CD4-positive, alpha-beta T cell (primary cell): ENCODE measurements around the gene CDC42BPG. TPM values are rescaled to one million over a fixed set of nuclear protein-coding genes. Genes with fewer than 3 reads are reported as not detected.
A peak's percentile ranks its signal among the peaks of the same experiment; 100 is the strongest.

ENCODE experiments used
- ATAC-seq: fragments of 200-7000 bp; cut with Tn5 transposase; one replicate; pipeline ENCODE4 v1.10.0; 2022; ENCODE audit warnings: mild to moderate bottlenecking; ENCODE audit not compliant: poor library complexity
- CTCF ChIA-PET: fragments of 350-600 bp; sonication (Branson Sonifier 250); formaldehyde crosslinking; loops from one replicate; lab custom pipeline; 2021; ENCODE audit warnings: antibody characterized with exemption, inconsistent platforms; lab: Charles Lee
- POLR2A ChIA-PET: fragments of 350-600 bp; sonication (Branson Sonifier 250); formaldehyde crosslinking; loops from one replicate; lab custom pipeline; 2021; ENCODE audit warnings: antibody characterized with exemption, inconsistent platforms; lab: Charles Lee
- DNase-seq, 14 experiments: peaks; one replicate each; pipeline ENCODE4 v3.0.0-alpha.2; 2013 to 2020; ENCODE audit warnings: mixed read lengths in 2 of 14
- H3K27ac ChIP-seq, 2 donors: one replicate each; pipeline versions ENCODE4 v1.5.1 to v1.7.0; 2013; ENCODE audit warnings: low read length in 2 of 2, low read depth in 1 of 2, mild to moderate bottlenecking in 1 of 2
- H3K27me3 ChIP-seq, 2 experiments: 1 replicate in 1 of 2; 2 replicates in 1 of 2; pipeline versions ENCODE4 v1.6.1 to v1.7.0; 2013; ENCODE audit warnings: low read length in 2 of 2, control low read depth in 1 of 2, mild to moderate bottlenecking in 1 of 2, moderate library complexity in 1 of 2; ENCODE audit not compliant: insufficient read depth in 2 of 2, control insufficient read depth in 1 of 2
- H3K36me3 ChIP-seq: one replicate; pipeline ENCODE4 v1.6.1; 2013; ENCODE audit warnings: low read length, control low read depth; ENCODE audit not compliant: insufficient read depth
- H3K4me1 ChIP-seq: one replicate; pipeline ENCODE4 v1.6.1; 2013; ENCODE audit warnings: low read length, control low read depth; ENCODE audit not compliant: insufficient read depth
- H3K4me3 ChIP-seq: one replicate; pipeline ENCODE4 v1.5.1; 2013; ENCODE audit warnings: mild to moderate bottlenecking, low read length, moderate library complexity
- H3K9me3 ChIP-seq, 2 experiments: 1 replicate in 1 of 2; 2 replicates in 1 of 2; pipeline versions ENCODE4 v1.6.1 to v1.7.0; 2013; ENCODE audit warnings: low read length in 2 of 2, mild to moderate bottlenecking in 2 of 2, control low read depth in 1 of 2, moderate library complexity in 1 of 2; ENCODE audit not compliant: control insufficient read depth in 1 of 2, insufficient read depth in 1 of 2
- H3K27ac Mint-ChIP-seq: one replicate; pipeline ENCODE4 v1.8.0; 2020; ENCODE audit warnings: mixed read lengths
- H3K27me3 Mint-ChIP-seq: one replicate; pipeline ENCODE4 v1.8.0; 2021; ENCODE audit warnings: mixed read lengths
- H3K36me3 Mint-ChIP-seq: one replicate; pipeline ENCODE4 v1.8.0; 2021; ENCODE audit warnings: low read depth, mixed read lengths
- H3K4me1 Mint-ChIP-seq: one replicate; pipeline ENCODE4 v1.8.0; 2021; ENCODE audit warnings: low read depth, mixed read lengths
- H3K4me3 Mint-ChIP-seq: one replicate; pipeline ENCODE4 v1.8.0; 2020; ENCODE audit warnings: mild to moderate bottlenecking, mixed read lengths
- H3K9me3 Mint-ChIP-seq: one replicate; pipeline ENCODE4 v1.8.0; 2020; ENCODE audit warnings: mixed read lengths
- CTCF ChIP-seq: fragments of 200-600 bp; IDR thresholded peaks from one replicate; pipeline ENCODE4 v1.8.0; 2022; ENCODE audit warnings: antibody characterized with exemption, mild to moderate bottlenecking
- intact Hi-C, 2 experiments: fragments of 100-400 bp; cut with DNase I in 1 of 2; cut with micrococcal nuclease in 1 of 2; formaldehyde crosslinking; loops; one replicate each; pipeline versions ENCODE4 v1.15.1 to v1.9.0; 2023 to 2025; cut with DNase I, micrococcal nuclease
- total RNA-seq, 174 experiments: library from RNA in 2 of 174; stranded (reverse) in 2 of 174; gene quantifications; one replicate each; pipeline ENCODE4 v1.2.3 and lab custom pipeline; 2021 to 2026

The CDC42BPG gene
- total RNA-seq, 2 experiments from 2014 or later = 6.9 to 9.7 TPM

- CTCF ChIA-PET = no interaction called here
- no peaks in the 10 kb centered on the region for H3K27me3 Mint-ChIP-seq
- H3K36me3 Mint-ChIP-seq = peaks cover 5% of the 10 kb centered on the region
- H3K9me3 Mint-ChIP-seq = no peaks in the 10 kb centered on the region
- H3K4me1 Mint-ChIP-seq = peaks cover 16% of the 10 kb centered on the region
- no peak overlapping the region for H3K27ac Mint-ChIP-seq
- peaks cover 22% of the 10 kb centered on the region for H3K4me1 ChIP-seq
- intact Hi-C loops = loop anchor here in 1 of 2 experiments (5.0 to 10.0 kb wide), 3 partner anchors 33 to 245 kb away; partner anchors contain the start of genes CDCA5 and ZFPL1
- H3K9me3 ChIP-seq = no peaks in the 10 kb centered on the region
- H3K27ac ChIP-seq = no peak overlapping the region
- no peak overlapping the region for H3K4me3 Mint-ChIP-seq
- ATAC-seq (no peak), DNase-seq (no peak)
- POLR2A ChIA-PET = no interaction called here
- H3K36me3 ChIP-seq = peaks cover 5% of the 10 kb centered on the region
- no peak overlapping the region for H3K4me3 ChIP-seq
- no peak for TF ChIP-seq CTCF
- H3K27me3 ChIP-seq = no peaks in the 10 kb centered on the region
These were observed 4.3 kb downstream of the CDC42BPG start for GRCh38 chr11:64839887-64840782.

- Mint-ChIP-seq H3K9me3 (no peaks in the 10 kb centered on the region), H3K27ac (no peak overlapping the region), H3K4me1 (peaks cover 12% of the 10 kb centered on the region), H3K27me3 (no peaks in the 10 kb centered on the region), H3K4me3 (no peak overlapping the region), H3K36me3 (peaks cover 5% of the 10 kb centered on the region)
- ATAC-seq (no peak), DNase-seq (no peak)
- H3K27me3 ChIP-seq = no peaks in the 10 kb centered on the region
- peaks cover 8% of the 10 kb centered on the region for H3K36me3 ChIP-seq
- TF ChIP-seq CTCF = no peak
- ChIA-PET POLR2A (no interaction called here), CTCF (no interaction called here)
- H3K27ac ChIP-seq = no peak overlapping the region
- H3K9me3 ChIP-seq = no peaks in the 10 kb centered on the region
- peaks cover 18% of the 10 kb centered on the region for H3K4me1 ChIP-seq
- intact Hi-C loops = no loop called here
- H3K4me3 ChIP-seq = no peak overlapping the region
These were observed 5.1 kb downstream of the CDC42BPG start for GRCh38 chr11:64839335-64839734.

- H3K27ac Mint-ChIP-seq = no peak overlapping the region
- Histone ChIP-seq H3K27ac (no peak overlapping the region), H3K27me3 (no peaks in the 10 kb centered on the region), H3K9me3 (no peaks in the 10 kb centered on the region), H3K36me3 (peaks cover 10% of the 10 kb centered on the region), H3K4me3 (no peak overlapping the region), H3K4me1 (peaks cover 13% of the 10 kb centered on the region)
- DNase-seq (peak in 1 of 14 experiments; percentile 28), ATAC-seq (no peak)
- no peak overlapping the region for H3K4me3 Mint-ChIP-seq
- no peak for TF ChIP-seq CTCF
- no peaks in the 10 kb centered on the region for H3K9me3 Mint-ChIP-seq
- H3K27me3 Mint-ChIP-seq = no peaks in the 10 kb centered on the region
- intact Hi-C loops = no loop called here
- ChIA-PET CTCF (no interaction called here), POLR2A (no interaction called here)
- peaks cover 8% of the 10 kb centered on the region for H3K4me1 Mint-ChIP-seq
- H3K36me3 Mint-ChIP-seq = peaks cover 5% of the 10 kb centered on the region
These were observed 5.7 kb downstream of the CDC42BPG start for GRCh38 chr11:64838600-64839334.
